ENCODE results near the gene SOX11. TPM values are rescaled to one million over a fixed set of nuclear protein-coding genes. Genes with fewer than 3 reads are reported as not detected.

SOX11 gene
- total RNA-seq, 4 donors from 2014 or later: not detected

DNA sequence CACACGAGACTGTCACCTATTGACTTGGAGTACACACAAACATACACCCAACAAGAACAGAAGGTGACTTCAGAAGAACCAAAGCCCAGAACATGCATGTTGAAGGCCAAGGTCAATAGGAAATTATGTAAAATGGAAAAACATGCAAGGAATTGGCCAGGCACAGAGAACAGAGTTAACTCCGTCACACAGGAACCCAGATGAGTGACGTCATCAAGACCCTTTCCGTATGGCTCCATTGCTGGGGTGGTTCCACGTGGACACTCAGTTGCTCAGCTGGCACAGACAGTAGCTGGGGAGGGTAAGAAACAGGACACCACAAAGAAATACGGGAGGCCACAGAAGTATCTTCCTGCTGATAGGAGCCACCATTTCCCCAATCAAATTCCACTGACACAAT lies 18.4 kb downstream of the SOX11 start:
- TF ChIP-seq POLR2A (IDR thresholded peaks at IDR 0.05): no peak
- TF ChIP-seq, protein P1, sequence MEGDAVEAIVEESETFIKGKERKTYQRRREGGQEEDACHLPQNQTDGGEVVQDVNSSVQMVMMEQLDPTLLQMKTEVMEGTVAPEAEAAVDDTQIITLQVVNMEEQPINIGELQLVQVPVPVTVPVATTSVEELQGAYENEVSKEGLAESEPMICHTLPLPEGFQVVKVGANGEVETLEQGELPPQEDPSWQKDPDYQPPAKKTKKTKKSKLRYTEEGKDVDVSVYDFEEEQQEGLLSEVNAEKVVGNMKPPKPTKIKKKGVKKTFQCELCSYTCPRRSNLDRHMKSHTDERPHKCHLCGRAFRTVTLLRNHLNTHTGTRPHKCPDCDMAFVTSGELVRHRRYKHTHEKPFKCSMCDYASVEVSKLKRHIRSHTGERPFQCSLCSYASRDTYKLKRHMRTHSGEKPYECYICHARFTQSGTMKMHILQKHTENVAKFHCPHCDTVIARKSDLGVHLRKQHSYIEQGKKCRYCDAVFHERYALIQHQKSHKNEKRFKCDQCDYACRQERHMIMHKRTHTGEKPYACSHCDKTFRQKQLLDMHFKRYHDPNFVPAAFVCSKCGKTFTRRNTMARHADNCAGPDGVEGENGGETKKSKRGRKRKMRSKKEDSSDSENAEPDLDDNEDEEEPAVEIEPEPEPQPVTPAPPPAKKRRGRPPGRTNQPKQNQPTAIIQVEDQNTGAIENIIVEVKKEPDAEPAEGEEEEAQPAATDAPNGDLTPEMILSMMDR (IDR thresholded peaks at IDR 0.05): no peak
- no peak for TF ChIP-seq EP300 (IDR thresholded peaks at IDR 0.05)
- H3K27me3 ChIP-seq: no peaks in the 10 kb centered on the region
- WGBS, 2 donors: 77 to 83% methylated on average over 6 of the region's 6 CpGs
- no peak for DNase-seq (ENCODE audit: low spot score in 2 of 2)
- peaks cover 0 to 8% (median 0%) of the 10 kb centered on the region in 4 donors for H3K9me3 ChIP-seq
- no peaks in the 10 kb centered on the region for H3K4me1 ChIP-seq
- H3K36me3 ChIP-seq: no peaks in the 10 kb centered on the region
- H3K27ac ChIP-seq: no peak overlapping the region
- no peak overlapping the region for H3K4me3 ChIP-seq

DNA sequence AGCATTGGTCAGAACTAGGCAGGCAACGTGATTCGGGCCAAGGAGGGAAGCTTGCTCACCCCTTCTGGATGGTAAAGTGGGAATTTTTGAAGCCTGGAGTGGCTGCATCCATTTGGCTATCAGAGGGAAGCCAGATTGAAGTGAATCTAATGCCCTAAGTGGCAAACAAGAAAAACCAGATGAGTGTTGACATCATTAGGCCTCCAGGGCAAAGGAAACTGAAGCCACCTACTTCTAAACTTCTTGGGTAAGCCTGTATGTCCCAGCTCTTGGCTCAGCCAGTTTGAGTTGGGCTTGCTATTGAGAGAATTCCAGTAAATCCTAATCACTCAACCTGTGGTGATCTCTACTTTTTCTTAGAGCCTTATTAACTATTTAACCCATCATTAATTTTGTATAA lies 20.9 kb downstream of the SOX11 start:
- no peak for TF ChIP-seq POLR2A (IDR thresholded peaks at IDR 0.05)
- TF ChIP-seq, protein P1 (IDR thresholded peaks at IDR 0.05): no peak
- no peak for TF ChIP-seq EP300 (IDR thresholded peaks at IDR 0.05)
- WGBS, 2 donors: 75 to 78% methylated on average over 2 of the region's 2 CpGs
- DNase-seq (ENCODE audit: low spot score in 2 of 2): no peak
- H3K9me3 ChIP-seq: no peaks in the 10 kb centered on the region
- H3K4me3 ChIP-seq: no peak overlapping the region
- no peaks in the 10 kb centered on the region for H3K4me1 ChIP-seq
- no peaks in the 10 kb centered on the region for H3K36me3 ChIP-seq
- no peaks in the 10 kb centered on the region for H3K27me3 ChIP-seq
- no peak overlapping the region for H3K27ac ChIP-seq

DNA sequence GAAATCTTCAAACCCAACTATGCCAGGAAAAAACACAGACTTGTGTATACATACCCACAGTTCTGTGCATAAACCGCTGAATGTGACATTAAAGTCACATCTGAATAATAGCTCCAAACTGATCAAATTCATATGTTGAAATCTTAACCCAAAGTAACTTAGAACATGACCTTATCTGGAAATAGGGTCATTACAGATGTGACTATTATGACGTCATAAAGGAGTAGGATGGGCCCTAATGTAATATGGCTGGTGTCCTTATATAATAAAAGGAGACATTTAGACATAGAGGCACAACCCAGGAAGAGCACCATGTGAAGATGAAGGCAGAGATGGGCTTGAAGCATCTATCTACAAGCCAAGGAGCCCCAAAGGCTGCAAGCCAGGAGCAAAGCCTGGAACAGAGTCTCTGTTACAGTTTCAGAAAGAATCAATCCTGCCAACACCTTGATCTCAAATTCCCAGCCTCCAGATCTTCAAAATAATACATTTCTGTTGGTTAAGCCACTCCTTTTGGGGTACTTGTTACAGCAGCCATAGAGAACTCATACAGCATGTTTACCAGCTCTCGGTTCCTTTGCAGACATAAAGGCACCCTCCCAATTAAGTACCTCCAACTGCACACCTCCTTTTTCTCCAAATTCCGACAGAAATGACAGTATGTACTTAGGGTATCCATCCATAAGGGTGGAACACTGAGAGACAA lies 27.6 kb downstream of the SOX11 start:
- Histone ChIP-seq H3K27me3 (no peaks in the 10 kb centered on the region), H3K27ac (no peak overlapping the region), H3K4me1 (no peaks in the 10 kb centered on the region), H3K4me3 (no peak overlapping the region), H3K36me3 (no peaks in the 10 kb centered on the region), H3K9me3 (no peaks in the 10 kb centered on the region)
- WGBS, 2 donors: 85 to 91% methylated on average over 4 of the region's 4 CpGs
- DNase-seq (ENCODE audit: low spot score in 2 of 2): no peak
- TF ChIP-seq EP300 (IDR thresholded peaks at IDR 0.05): no peak
- TF ChIP-seq POLR2A (IDR thresholded peaks at IDR 0.05): no peak
- TF ChIP-seq, protein P1 (IDR thresholded peaks at IDR 0.05): no peak

DNA sequence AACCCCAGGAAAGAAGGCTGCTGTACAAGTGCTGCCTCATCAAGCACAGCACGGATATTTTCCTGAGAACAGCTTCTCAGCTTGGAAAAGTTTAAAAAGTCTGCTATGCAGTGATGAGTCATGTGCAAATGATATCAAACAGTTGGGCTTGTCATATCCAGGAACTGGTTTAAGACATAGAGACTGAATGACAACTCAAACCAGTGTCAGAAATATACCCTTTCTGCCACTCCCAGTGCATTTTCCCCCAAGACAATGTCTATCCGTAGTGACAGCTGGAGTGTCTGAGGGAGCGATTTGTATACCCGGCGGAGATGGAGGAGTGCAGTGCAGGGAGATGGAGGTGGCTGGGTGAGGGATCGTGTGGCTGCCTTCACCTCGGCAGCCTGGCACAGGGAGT lies 28.2 kb downstream of the SOX11 start:
- no peak for DNase-seq (ENCODE audit: low spot score in 2 of 2)
- Histone ChIP-seq H3K4me1 (no peaks in the 10 kb centered on the region), H3K9me3 (no peaks in the 10 kb centered on the region), H3K4me3 (no peak overlapping the region), H3K36me3 (no peaks in the 10 kb centered on the region), H3K27ac (no peak overlapping the region), H3K27me3 (no peaks in the 10 kb centered on the region)
- 72 to 76% methylated on average over 7 of the region's 7 CpGs for WGBS, 2 donors
- TF ChIP-seq, protein P1 (IDR thresholded peaks at IDR 0.05): no peak
- TF ChIP-seq EP300 (IDR thresholded peaks at IDR 0.05): no peak
- TF ChIP-seq POLR2A (IDR thresholded peaks at IDR 0.05): no peak

DNA sequence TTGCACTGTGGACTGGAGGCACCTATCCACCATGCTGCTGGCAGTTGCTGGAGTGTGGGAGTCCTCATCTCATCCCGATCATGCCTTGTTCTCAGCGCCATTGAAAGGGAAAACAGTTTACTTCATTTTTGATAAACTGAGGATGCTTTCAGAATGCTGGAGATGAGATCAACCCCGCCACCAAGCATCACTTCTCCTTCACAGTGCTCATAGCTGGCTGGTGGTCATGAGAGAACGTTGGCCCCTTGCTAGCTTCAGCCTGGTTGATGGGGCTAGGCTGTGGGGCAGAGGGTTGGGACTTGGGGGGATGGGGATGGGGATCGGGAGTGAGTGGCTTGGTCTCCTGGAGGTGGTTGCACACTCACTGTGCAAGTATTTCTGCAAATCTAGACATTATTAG lies 30.1 kb downstream of the SOX11 start:
- no peaks in the 10 kb centered on the region for H3K36me3 ChIP-seq
- H3K9me3 ChIP-seq: no peaks in the 10 kb centered on the region
- 87 to 94% methylated on average over 5 of the region's 5 CpGs for WGBS, 2 donors
- H3K4me3 ChIP-seq: no peak overlapping the region
- TF ChIP-seq, protein P1 (IDR thresholded peaks at IDR 0.05): no peak
- TF ChIP-seq POLR2A (IDR thresholded peaks at IDR 0.05): no peak
- no peak for TF ChIP-seq EP300 (IDR thresholded peaks at IDR 0.05)
- H3K4me1 ChIP-seq: no peaks in the 10 kb centered on the region
- DNase-seq (ENCODE audit: low spot score in 2 of 2): no peak
- no peak overlapping the region for H3K27ac ChIP-seq
- no peaks in the 10 kb centered on the region for H3K27me3 ChIP-seq

All from tibial nerve (tissue), 4 donors.